IPS-15b (cell line): Measurements from ENCODE around the gene PSMB3.

Source experiments
- H3K27me3 ChIP-seq: one replicate; pipeline ENCODE4 v1.6.1; 2013; ENCODE audit warnings: low read length; ENCODE audit not compliant: control insufficient read depth, insufficient read depth
- H3K36me3 ChIP-seq: one replicate; pipeline ENCODE4 v1.6.1; 2013; ENCODE audit warnings: low read length; ENCODE audit not compliant: control insufficient read depth, insufficient read depth
- H3K4me1 ChIP-seq: one replicate; pipeline ENCODE4 v1.6.1; 2013; ENCODE audit warnings: mild to moderate bottlenecking, low read length; ENCODE audit not compliant: control insufficient read depth, insufficient read depth
- H3K4me3 ChIP-seq: one replicate; pipeline ENCODE4 v1.5.1; 2013; ENCODE audit warnings: low read depth, low read length
- H3K9ac ChIP-seq: one replicate; pipeline ENCODE4 v1.6.1; 2013; ENCODE audit warnings: low read depth, mild to moderate bottlenecking, low read length
- H3K9me3 ChIP-seq: one replicate; pipeline ENCODE4 v1.6.1; 2013; ENCODE audit warnings: mild to moderate bottlenecking, low read length; ENCODE audit not compliant: control insufficient read depth, insufficient read depth

The PSMB3 gene

DNA sequence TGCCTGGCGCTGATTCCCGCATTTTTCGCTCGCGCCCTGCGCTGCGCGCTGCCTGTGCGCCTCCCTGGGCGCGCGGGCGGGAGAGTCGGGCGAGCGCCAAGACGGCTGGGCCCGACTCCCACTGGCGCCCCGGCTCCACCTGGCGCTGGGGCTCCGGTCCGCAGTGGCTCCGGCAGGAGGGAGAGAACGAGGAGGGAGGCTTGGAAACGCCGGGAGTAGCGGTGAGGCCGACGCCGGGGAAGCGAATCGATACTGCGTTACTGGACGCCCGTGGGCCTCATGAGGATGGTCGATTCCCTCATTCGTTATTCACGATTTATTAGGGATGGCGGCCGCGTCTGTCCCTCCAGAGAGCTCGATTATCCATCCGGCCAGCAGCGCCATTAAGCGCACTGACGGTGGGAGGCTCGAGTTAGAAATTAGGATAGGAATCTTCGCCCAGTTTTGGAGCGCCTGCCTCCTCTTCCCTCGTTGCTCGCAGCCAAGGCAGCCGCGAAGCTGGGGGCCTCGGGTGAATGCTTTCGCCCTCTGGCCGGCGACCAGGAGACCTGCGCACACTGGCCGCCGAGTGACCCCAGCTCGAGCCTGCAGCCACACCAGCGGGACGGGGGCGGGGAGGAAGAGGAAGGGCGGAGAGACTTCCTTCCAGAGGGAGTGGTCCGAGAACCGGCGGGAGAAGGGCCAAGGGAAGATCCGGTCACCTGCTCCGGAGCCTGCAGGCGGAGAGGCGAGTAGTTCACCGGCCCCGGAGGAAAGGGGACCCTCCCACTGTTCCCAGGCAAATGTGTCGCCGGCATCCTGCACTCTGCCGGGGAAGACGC lies 3.1 kb upstream of the PSMB3 start:
- peak overlapping the region; percentile 73 for H3K9ac ChIP-seq
- peaks cover 12% of the 10 kb centered on the region for H3K4me1 ChIP-seq
- peaks cover 14% of the 10 kb centered on the region for H3K27me3 ChIP-seq
- H3K36me3 ChIP-seq: peaks cover under 1% of the 10 kb centered on the region
- peak overlapping the region; percentile 98 for H3K4me3 ChIP-seq
- H3K9me3 ChIP-seq: no peaks in the 10 kb centered on the region

- Histone ChIP-seq H3K9me3 (no peaks in the 10 kb centered on the region), H3K4me3 (peak overlapping the region; percentile 98), H3K9ac (peak overlapping the region; percentile 18), H3K36me3 (peaks cover 6% of the 10 kb centered on the region), H3K27me3 (peaks cover 14% of the 10 kb centered on the region), H3K4me1 (peaks cover 12% of the 10 kb centered on the region)
Observed at GRCh38 chr17:38750044-38750311, 2.6 kb upstream of the PSMB3 start.

DNA sequence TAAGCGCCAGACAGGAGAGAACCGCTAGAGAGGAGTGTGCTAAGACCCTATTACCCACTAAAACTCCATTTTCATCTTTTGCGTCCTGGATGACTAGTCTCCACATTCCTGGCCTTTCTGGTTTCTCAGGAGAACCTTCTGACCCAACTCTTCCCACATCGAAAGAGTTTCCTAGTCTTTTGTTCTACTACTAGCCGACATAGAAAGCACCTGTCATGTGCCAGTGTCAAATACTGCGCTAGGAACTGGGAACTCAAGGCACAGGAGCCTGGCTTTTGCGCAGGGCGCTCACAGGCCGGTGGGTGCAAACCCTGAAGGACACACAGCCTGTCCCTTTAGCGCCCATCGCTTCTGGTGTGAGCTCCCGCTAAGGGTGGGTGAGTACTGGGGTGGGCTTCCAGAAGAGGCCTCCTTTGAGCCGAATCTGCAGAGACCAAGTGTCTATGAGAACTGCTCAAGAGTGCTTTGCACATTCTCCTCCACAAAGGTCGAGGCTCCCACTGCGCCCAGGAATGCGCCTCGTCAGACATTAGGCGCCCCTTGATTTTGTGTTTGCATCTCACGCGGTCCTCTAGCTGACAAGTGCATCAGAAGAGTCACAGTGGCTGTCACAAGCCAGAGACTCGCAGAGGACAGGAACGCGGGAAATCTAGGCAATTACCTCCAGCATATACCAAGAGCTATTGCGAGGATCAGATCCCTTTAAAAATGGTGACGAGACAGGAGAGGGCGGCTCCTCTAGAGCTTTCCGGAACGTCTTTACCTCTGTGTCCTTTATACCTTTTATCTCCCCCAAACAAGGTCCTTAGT lies 2.0 kb upstream of the PSMB3 start:
- H3K4me3 ChIP-seq: peak overlapping the region; percentile 98
- peaks cover 10% of the 10 kb centered on the region for H3K4me1 ChIP-seq
- H3K27me3 ChIP-seq: peaks cover 14% of the 10 kb centered on the region
- peaks cover 6% of the 10 kb centered on the region for H3K36me3 ChIP-seq
- no peaks in the 10 kb centered on the region for H3K9me3 ChIP-seq
- H3K9ac ChIP-seq: peak overlapping the region; percentile 18

DNA sequence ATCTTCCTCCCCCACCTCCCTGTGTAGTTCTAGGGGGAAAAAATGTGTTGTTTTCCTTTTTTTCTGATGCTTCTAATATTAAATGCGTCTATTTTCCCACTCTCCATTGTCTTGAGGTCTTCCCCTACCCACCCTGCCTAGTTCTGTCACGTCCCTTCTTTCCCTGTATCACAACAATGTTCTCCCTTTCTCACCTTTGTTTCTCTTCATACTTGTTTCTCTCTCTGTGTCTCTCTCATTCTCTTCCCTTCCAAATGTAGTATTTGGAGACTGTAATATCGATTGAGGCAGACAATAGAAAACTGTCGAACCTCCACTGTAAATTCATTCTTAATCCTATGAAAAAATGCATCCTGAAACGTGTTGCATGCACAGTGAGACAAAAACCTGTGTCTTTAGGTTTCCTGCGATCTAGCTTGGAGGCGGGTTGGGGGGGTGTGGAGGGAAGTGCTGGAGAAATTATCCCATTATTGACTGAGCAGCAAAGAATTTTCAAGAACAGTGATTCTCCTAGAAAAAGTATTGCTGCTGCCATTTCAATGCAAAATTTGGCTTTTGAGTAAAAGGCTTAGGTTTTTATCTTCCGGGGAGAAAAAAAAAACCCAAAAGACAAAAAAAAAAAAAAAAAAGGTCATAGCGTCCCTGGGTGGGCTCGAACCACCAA lies 1.3 kb upstream of the PSMB3 start:
- no peaks in the 10 kb centered on the region for H3K9me3 ChIP-seq
- H3K27me3 ChIP-seq: peaks cover 14% of the 10 kb centered on the region
- no peak overlapping the region for H3K9ac ChIP-seq
- H3K4me3 ChIP-seq: peak overlapping the region; percentile 98
- H3K4me1 ChIP-seq: peaks cover 6% of the 10 kb centered on the region
- peaks cover 10% of the 10 kb centered on the region for H3K36me3 ChIP-seq

DNA sequence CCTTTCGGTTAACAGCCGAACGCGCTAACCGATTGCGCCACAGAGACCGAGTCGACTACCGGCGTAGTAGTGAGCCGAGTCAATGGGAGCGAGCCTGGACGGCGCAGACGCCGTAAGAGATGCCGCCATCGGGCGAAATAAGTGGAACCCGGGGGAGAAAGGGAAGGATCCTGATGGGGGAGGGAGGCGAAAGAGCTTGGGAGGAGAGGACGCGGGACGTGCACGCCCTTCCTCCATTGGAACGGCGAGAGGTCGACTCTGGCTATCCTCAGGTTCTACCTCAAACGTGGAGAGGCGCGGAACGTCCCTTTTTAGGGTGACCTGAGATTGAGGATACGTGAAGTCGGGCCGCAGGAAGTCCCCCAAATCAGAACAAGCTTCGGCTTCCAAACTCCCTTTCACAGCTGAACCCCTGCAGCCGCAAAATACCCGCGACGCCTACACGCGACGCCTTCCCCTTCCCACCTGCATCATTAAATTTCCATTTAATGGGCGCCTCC lies 683 bp upstream of the PSMB3 start:
- Histone ChIP-seq H3K27me3 (peaks cover 14% of the 10 kb centered on the region), H3K9me3 (no peaks in the 10 kb centered on the region), H3K36me3 (peaks cover 10% of the 10 kb centered on the region), H3K4me3 (peak overlapping the region; percentile 98), H3K9ac (peak overlapping the region; percentile 90), H3K4me1 (peaks cover 4% of the 10 kb centered on the region)

DNA sequence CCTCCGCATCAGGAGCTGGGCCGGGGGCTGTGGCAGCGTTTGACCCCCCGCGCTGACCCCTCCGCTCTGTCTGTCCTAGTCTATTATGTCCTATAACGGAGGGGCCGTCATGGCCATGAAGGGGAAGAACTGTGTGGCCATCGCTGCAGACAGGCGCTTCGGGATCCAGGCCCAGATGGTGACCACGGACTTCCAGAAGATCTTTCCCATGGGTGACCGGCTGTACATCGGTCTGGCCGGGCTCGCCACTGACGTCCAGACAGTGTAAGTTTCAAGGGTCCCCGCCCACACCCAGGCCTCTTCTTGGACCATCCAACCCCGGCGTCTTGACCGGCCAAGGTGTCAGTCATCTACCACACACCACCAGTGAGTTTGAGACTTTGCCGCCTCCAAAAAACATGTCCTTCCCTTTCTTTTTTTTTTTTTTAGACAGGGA lies 548 bp downstream of the PSMB3 start:
- Histone ChIP-seq H3K36me3 (peaks cover 13% of the 10 kb centered on the region), H3K4me1 (peaks cover 4% of the 10 kb centered on the region), H3K9ac (peak overlapping the region; percentile 85), H3K4me3 (peak overlapping the region; percentile 98), H3K27me3 (peaks cover 14% of the 10 kb centered on the region), H3K9me3 (no peaks in the 10 kb centered on the region)

DNA sequence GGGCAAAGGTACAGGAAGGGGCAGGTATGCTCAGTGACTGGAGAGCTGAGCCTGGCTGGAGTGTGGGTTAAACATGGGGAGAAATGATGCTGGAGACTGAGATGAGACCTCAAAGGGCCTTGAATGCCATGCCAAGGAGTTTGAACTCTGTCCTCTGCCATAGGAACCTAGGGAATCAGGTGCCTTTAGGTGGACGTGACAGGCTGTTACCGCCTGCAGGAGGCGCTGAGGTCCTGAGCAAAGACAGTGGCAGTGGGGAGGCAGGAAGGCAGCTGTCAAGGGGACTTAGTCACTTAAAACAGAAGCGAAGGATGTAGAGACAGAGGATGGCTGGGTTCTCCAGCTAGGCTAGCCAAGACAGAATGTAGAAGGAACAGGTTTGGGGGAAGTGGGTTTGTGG lies 9.1 kb downstream of the PSMB3 start:
- Histone ChIP-seq H3K9ac (no peak overlapping the region), H3K4me1 (no peaks in the 10 kb centered on the region), H3K9me3 (no peaks in the 10 kb centered on the region), H3K4me3 (no peak overlapping the region), H3K36me3 (peaks cover 35% of the 10 kb centered on the region), H3K27me3 (no peaks in the 10 kb centered on the region)

GRCh38 chr17:38762231-38762630 lies 9.7 kb downstream of the PSMB3 start:
- no peak overlapping the region for H3K4me3 ChIP-seq
- peaks cover 35% of the 10 kb centered on the region for H3K36me3 ChIP-seq
- H3K4me1 ChIP-seq: no peaks in the 10 kb centered on the region
- H3K9ac ChIP-seq: no peak overlapping the region
- no peaks in the 10 kb centered on the region for H3K27me3 ChIP-seq
- no peaks in the 10 kb centered on the region for H3K9me3 ChIP-seq

DNA sequence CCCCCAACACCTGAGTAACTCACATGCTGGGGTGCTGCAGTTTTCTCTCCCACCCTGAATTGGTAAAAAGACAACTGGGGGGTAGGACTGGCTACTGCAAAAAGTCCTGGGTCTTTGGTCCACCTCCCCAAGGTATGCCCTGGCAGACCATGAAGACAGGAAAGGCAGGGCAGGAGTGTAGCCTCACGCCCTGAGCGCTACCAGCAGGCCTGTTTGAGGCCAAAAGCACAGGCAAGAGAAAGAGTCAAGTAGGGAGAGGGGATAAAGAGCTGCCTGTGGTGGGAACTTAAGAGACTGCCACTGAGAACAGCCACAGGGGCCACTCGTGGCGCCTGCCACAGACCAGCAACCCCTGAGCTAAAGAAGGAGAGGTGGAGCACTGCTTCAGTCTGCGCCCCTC lies 13.8 kb downstream of the PSMB3 start:
- H3K4me3 ChIP-seq: no peak overlapping the region
- peaks cover 49% of the 10 kb centered on the region for H3K36me3 ChIP-seq
- H3K27me3 ChIP-seq: no peaks in the 10 kb centered on the region
- no peaks in the 10 kb centered on the region for H3K9me3 ChIP-seq
- H3K9ac ChIP-seq: no peak overlapping the region
- H3K4me1 ChIP-seq: no peaks in the 10 kb centered on the region

DNA sequence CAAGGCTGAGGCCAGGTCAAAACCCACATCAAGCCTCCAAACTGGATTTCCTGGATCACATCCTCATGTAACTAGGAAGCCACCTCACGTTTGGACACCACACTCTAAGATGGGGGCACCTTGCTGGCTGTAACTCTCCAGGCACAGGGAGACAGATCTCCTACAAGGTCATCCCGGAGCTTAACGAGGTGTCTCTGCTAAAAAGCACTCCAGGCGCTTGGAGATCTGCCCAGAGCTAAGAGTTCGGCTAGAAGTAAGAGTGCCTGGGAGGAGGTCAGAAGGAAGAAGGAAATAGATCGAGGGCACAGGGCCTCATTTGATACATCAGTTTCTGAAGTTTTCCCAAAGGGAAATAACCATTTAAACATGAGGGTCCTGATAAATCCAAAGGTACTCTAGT lies 15.9 kb downstream of the PSMB3 start:
- H3K36me3 ChIP-seq: peaks cover 35% of the 10 kb centered on the region
- no peaks in the 10 kb centered on the region for H3K9me3 ChIP-seq
- no peak overlapping the region for H3K9ac ChIP-seq
- H3K27me3 ChIP-seq: no peaks in the 10 kb centered on the region
- H3K4me1 ChIP-seq: no peaks in the 10 kb centered on the region
- H3K4me3 ChIP-seq: no peak overlapping the region

DNA sequence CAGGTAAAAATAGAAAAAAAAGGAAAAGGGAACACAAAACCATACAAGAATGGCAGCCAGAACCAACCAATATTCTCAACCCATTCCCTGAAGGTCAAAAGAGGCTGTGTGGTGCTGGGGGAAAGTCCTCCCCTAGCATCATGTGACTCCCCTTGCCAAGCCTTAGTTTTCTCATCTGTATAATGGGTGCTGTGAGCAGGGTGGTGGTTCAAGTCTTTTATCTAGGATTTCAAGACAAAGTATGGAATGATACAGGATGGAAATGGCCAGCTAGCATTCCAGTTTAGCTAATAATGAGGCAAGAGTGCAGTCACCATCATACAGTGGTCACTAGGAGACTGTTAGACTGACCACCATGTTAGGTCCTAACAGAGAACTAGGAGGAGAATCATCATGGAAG lies 20.7 kb downstream of the PSMB3 start:
- no peaks in the 10 kb centered on the region for H3K4me1 ChIP-seq
- no peak overlapping the region for H3K4me3 ChIP-seq
- peaks cover 40% of the 10 kb centered on the region for H3K36me3 ChIP-seq
- H3K9me3 ChIP-seq: no peaks in the 10 kb centered on the region
- no peak overlapping the region for H3K9ac ChIP-seq
- H3K27me3 ChIP-seq: no peaks in the 10 kb centered on the region
